H1 (cell line): ENCODE results near the gene LRCH1. TPM values are rescaled to one million over a fixed set of nuclear protein-coding genes. Genes with fewer than 3 reads are reported as not detected.

ENCODE experiments used
- ASH2L ChIP-seq: fragments of 200-600, 300-600 bp; sonication (generic); IDR thresholded peaks from one replicate; pipeline ENCODE4 v1.7.1; 2017; ENCODE audit warnings: low read length
- CBX5 ChIP-seq: fragments of 300-800, 300-1000 bp; sonication (generic); IDR thresholded peaks from 2 replicates; pipeline ENCODE4 v1.7.1; 2016; ENCODE audit warnings: antibody characterized with exemption, low read length, low read depth
- CBX8 ChIP-seq: fragments of 300-800, 300-1000 bp; sonication (generic); IDR thresholded peaks from 2 replicates; pipeline ENCODE4 v1.7.1; 2016; ENCODE audit warnings: low read depth, low read length, borderline replicate concordance
- CEBPB ChIP-seq: IDR thresholded peaks from 2 replicates; pipeline ENCODE4 v1.6.1; 2012; ENCODE audit warnings: low read depth, low read length
- E2F6 ChIP-seq: IDR thresholded peaks from 2 replicates; pipeline ENCODE4 v1.6.1; 2012; ENCODE audit warnings: inconsistent platforms
- EP300 ChIP-seq, 2 experiments: IDR thresholded peaks; 1 replicate in 1 of 2; 2 replicates in 1 of 2; pipeline ENCODE4 v1.6.1; 2011 to 2012; ENCODE audit warnings: low read depth in 2 of 2, low read length in 2 of 2, mild to moderate bottlenecking in 2 of 2, borderline replicate concordance in 1 of 2, inconsistent platforms in 1 of 2, moderate library complexity in 1 of 2
- JUND ChIP-seq: IDR thresholded peaks from 2 replicates; pipeline ENCODE4 v1.6.1; 2011; ENCODE audit warnings: mild to moderate bottlenecking, improper control_type of control experiment, low read length
- MAFK ChIP-seq: IDR thresholded peaks from 2 replicates; pipeline ENCODE4 v1.6.1; 2012; ENCODE audit warnings: low read depth, mild to moderate bottlenecking, improper control_type of control experiment, low read length
- NANOG ChIP-seq: IDR thresholded peaks from 2 replicates; pipeline ENCODE4 v1.6.1; 2011; ENCODE audit warnings: low read length, low read depth, mild to moderate bottlenecking, inconsistent platforms; ENCODE audit not compliant: insufficient read depth, poor library complexity, severe bottlenecking
- PHF8 ChIP-seq: fragments of 200-600 bp; sonication (generic); conservative IDR thresholded peaks from 2 replicates; pipeline ENCODE4 v1.7.1; 2012; ENCODE audit warnings: low read depth, mild to moderate bottlenecking, inconsistent platforms, low read length, moderate library complexity
- RFX5 ChIP-seq: IDR thresholded peaks from 2 replicates; pipeline ENCODE4 v1.6.1; 2011; ENCODE audit warnings: low read depth, low read length, improper control_type of control experiment, borderline replicate concordance
- RNF2 ChIP-seq: fragments of 200-900, 300-1000 bp; sonication (generic); IDR thresholded peaks from 2 replicates; pipeline ENCODE4 v1.7.1; 2016; ENCODE audit warnings: borderline replicate concordance, low read depth, mild to moderate bottlenecking, antibody characterized with exemption, low read length; ENCODE audit not compliant: poor library complexity, severe bottlenecking; ENCODE audit errors: missing control alignments
- SIRT6 ChIP-seq: IDR thresholded peaks from one replicate; pipeline ENCODE4 v1.7.1; 2012; ENCODE audit warnings: low read length, inconsistent platforms
- SP2 ChIP-seq: IDR thresholded peaks from 2 replicates; pipeline ENCODE4 v1.6.1; 2012; ENCODE audit warnings: mild to moderate bottlenecking, low read length, inconsistent platforms
- SUZ12 ChIP-seq: fragments of 200-600 bp; sonication (generic); IDR thresholded peaks from 2 replicates; pipeline ENCODE4 v1.6.1; 2012; ENCODE audit warnings: mild to moderate bottlenecking, inconsistent platforms, low read length, moderate library complexity, mixed read lengths
- polyA plus RNA-seq, 7 experiments: library from polyadenylated mRNA; depleted of rRNA in 3 of 7; stranded (reverse) in 5 of 7; unstranded in 2 of 7; fragments of >200 nt in 5 of 7; fragments of 200-250 nt in 2 of 7; gene quantifications; 1 replicate in 5 of 7; 2 replicates in 1 of 7; 4 replicates in 1 of 7; pipeline versions ENCODE4 v1.2.1 to v1.2.3, GENCODE V29; 2011 to 2013; ENCODE audit warnings: missing spikeins in 2 of 7, mixed read lengths in 2 of 7
- total RNA-seq: library from RNA; stranded (reverse); fragmentation: NEBNext Ultra II Directional; extraction: Animal tissue kit (Norgen Biotek cat#: 25700); gene quantifications from 2 replicates; pipeline ENCODE4 v1.2.1, GENCODE V29; 2021
- TF ChIP-seq, protein P1 (sequence below), 3 experiments: IDR thresholded peaks; 1 replicate in 2 of 3; 2 replicates in 1 of 3; pipeline versions ENCODE4 v1.5.1 to v1.6.1; 2011; ENCODE audit warnings: low read length in 3 of 3, mild to moderate bottlenecking in 3 of 3, inconsistent platforms in 2 of 3, low read depth in 1 of 3, moderate library complexity in 1 of 3; ENCODE audit not compliant: insufficient read depth in 1 of 3; ENCODE audit errors: control extremely low read depth in 1 of 3
- TF ChIP-seq, protein P2 (sequence below): IDR thresholded peaks from 2 replicates; pipeline ENCODE4 v1.6.1; 2011; ENCODE audit warnings: low read length, improper control_type of control experiment
- TF ChIP-seq, protein P3 (sequence below): IDR thresholded peaks from 2 replicates; pipeline ENCODE4 v1.6.1; 2012; ENCODE audit warnings: inconsistent platforms
- TF ChIP-seq, protein P4 (sequence below): IDR thresholded peaks from 2 replicates; pipeline ENCODE4 v1.6.1; 2011; ENCODE audit warnings: low read depth, mild to moderate bottlenecking, low read length; ENCODE audit not compliant: insufficient read depth

The LRCH1 gene
- total and polyA plus RNA-seq, 2 of the 8 experiments (the other 6 are each of a cell fraction or from before 2014, with no cell fraction given) = 3.0 to 10.1 TPM

DNA sequence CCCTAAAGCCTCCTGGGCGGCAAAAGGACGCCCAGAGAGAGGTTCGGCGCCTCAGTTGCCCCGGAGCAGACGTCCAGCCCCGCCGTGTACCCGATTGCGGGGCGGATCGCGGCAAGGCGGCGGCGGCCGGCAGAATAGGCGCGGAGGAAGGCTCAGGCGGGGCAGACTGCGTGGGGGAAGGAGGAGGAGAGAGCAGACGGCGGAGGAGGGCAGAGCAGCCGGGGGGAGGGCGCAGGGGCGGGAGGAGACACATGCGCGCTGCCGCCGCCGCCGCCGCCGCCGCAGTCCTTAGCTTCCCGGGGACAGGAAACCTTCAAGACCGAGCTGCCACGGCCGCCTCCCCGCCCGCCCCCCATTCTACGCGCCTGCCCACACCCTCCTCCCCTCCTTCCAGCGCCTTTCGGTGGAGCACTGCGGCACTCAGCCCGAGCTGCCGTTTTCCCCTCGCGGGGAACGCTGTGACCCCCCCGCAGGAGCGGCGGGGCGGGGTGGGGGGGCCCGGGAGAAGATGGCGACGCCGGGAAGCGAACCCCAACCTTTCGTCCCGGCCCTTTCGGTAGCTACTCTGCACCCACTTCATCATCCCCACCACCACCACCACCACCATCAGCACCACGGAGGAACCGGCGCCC is at the start of gene LRCH1 (continued):
- TF ChIP-seq, protein P1, sequence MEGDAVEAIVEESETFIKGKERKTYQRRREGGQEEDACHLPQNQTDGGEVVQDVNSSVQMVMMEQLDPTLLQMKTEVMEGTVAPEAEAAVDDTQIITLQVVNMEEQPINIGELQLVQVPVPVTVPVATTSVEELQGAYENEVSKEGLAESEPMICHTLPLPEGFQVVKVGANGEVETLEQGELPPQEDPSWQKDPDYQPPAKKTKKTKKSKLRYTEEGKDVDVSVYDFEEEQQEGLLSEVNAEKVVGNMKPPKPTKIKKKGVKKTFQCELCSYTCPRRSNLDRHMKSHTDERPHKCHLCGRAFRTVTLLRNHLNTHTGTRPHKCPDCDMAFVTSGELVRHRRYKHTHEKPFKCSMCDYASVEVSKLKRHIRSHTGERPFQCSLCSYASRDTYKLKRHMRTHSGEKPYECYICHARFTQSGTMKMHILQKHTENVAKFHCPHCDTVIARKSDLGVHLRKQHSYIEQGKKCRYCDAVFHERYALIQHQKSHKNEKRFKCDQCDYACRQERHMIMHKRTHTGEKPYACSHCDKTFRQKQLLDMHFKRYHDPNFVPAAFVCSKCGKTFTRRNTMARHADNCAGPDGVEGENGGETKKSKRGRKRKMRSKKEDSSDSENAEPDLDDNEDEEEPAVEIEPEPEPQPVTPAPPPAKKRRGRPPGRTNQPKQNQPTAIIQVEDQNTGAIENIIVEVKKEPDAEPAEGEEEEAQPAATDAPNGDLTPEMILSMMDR (IDR thresholded peaks at IDR 0.05; ENCODE audit: control extremely low read depth in 1 of 3, insufficient read depth in 1 of 3, low read depth in 1 of 3, low read length in 3 of 3) = no peak
- no peak for TF ChIP-seq RNF2
- no peak for TF ChIP-seq JUND
- no peak for TF ChIP-seq E2F6
- TF ChIP-seq SIRT6 = no peak
- no peak for TF ChIP-seq CBX5
- TF ChIP-seq, protein P2, sequence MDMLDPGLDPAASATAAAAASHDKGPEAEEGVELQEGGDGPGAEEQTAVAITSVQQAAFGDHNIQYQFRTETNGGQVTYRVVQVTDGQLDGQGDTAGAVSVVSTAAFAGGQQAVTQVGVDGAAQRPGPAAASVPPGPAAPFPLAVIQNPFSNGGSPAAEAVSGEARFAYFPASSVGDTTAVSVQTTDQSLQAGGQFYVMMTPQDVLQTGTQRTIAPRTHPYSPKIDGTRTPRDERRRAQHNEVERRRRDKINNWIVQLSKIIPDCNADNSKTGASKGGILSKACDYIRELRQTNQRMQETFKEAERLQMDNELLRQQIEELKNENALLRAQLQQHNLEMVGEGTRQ = no peak
- TF ChIP-seq PHF8 = peak; percentile 24; the same call in 1 of the 2 replicates
- no peak for TF ChIP-seq CBX8
- peak; percentile 59 for TF ChIP-seq ASH2L
- TF ChIP-seq NANOG = no peak
- TF ChIP-seq RFX5 = no peak
- TF ChIP-seq, protein P3, sequence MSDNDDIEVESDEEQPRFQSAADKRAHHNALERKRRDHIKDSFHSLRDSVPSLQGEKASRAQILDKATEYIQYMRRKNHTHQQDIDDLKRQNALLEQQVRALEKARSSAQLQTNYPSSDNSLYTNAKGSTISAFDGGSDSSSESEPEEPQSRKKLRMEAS = peak; percentile 55
- no peak for TF ChIP-seq EP300 (IDR thresholded peaks at IDR 0.05; ENCODE audit: borderline replicate concordance in 1 of 2, low read depth in 2 of 2, low read length in 2 of 2)
- TF ChIP-seq SUZ12 = no peak
- TF ChIP-seq, protein P4, sequence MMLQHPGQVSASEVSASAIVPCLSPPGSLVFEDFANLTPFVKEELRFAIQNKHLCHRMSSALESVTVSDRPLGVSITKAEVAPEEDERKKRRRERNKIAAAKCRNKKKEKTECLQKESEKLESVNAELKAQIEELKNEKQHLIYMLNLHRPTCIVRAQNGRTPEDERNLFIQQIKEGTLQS = no peak
- TF ChIP-seq CEBPB = no peak
- no peak for TF ChIP-seq MAFK
- TF ChIP-seq SP2 = no peak
